GM23248 (cell line): Measurements from ENCODE around the gene ZDHHC6. TPM values are rescaled to one million over a fixed set of nuclear protein-coding genes. Genes with fewer than 3 reads are reported as not detected.
"Not testable (repeated sequence)": the region's sequence is repeated elsewhere in the genome, so short reads cannot be mapped to it uniquely, and the experiment has no call there.

Experiments
- DNase-seq: peaks from one replicate; pipeline ENCODE4 v3.0.0-alpha.2; 2015
- H2AFZ ChIP-seq: fragments of 200-600 bp; sonication (generic); 2 replicates; pipeline ENCODE4 v1.6.1; 2016; ENCODE audit warnings: antibody characterized with exemption
- H3F3A ChIP-seq: fragments of 200-600 bp; sonication (generic); 2 replicates; pipeline ENCODE4 v1.6.1; 2016; ENCODE audit warnings: mild to moderate bottlenecking, antibody characterized with exemption, mixed run types; ENCODE audit not compliant: insufficient read depth
- H3K27ac ChIP-seq: fragments of 200-600 bp; sonication (generic); 2 replicates; pipeline ENCODE4 v1.5.1; 2016; ENCODE audit warnings: mild to moderate bottlenecking
- H3K27me3 ChIP-seq: fragments of 200-600 bp; sonication (generic); replicated peaks from 2 replicates; pipeline ENCODE4 v1.6.1; 2016; ENCODE audit warnings: mild to moderate bottlenecking; ENCODE audit not compliant: insufficient read depth
- H3K36me3 ChIP-seq: fragments of 200-600 bp; sonication (generic); 2 replicates; pipeline ENCODE4 v1.6.1; 2016; ENCODE audit warnings: low read depth, mild to moderate bottlenecking
- H3K4me1 ChIP-seq: fragments of 200-600 bp; sonication (generic); 2 replicates; pipeline ENCODE4 v1.6.1; 2016; ENCODE audit warnings: mild to moderate bottlenecking; ENCODE audit not compliant: insufficient read depth
- H3K4me2 ChIP-seq: fragments of 200-600 bp; sonication (generic); one replicate; pipeline ENCODE4 v1.6.1; 2016; ENCODE audit warnings: mild to moderate bottlenecking; ENCODE audit not compliant: unreplicated experiment
- H3K4me3 ChIP-seq: fragments of 200-600 bp; sonication (generic); 2 replicates; pipeline ENCODE4 v1.5.1; 2016; ENCODE audit warnings: mild to moderate bottlenecking
- H3K79me2 ChIP-seq: fragments of 200-600 bp; sonication (generic); 2 replicates; pipeline ENCODE4 v1.6.1; 2016; ENCODE audit warnings: mild to moderate bottlenecking; ENCODE audit not compliant: insufficient read depth
- H3K9ac ChIP-seq: fragments of 200-600 bp; sonication (generic); 2 replicates; pipeline ENCODE4 v1.6.1; 2016; ENCODE audit warnings: mild to moderate bottlenecking
- H3K9me2 ChIP-seq: fragments of 200-600 bp; sonication (generic); 2 replicates; pipeline ENCODE4 v1.6.1; 2016; ENCODE audit warnings: mixed run types, mild to moderate bottlenecking, moderate library complexity; ENCODE audit not compliant: insufficient read depth
- H3K9me3 ChIP-seq: fragments of 200-600 bp; sonication (generic); one replicate; pipeline ENCODE4 v1.6.1; 2017; ENCODE audit warnings: low read depth
- H4K20me1 ChIP-seq: fragments of 200-600 bp; sonication (generic); 2 replicates; pipeline ENCODE4 v1.6.0; 2016; ENCODE audit not compliant: insufficient read depth
- EZH2 ChIP-seq: fragments of 200-600 bp; sonication (generic); IDR thresholded peaks from 2 replicates; pipeline ENCODE4 v1.6.1; 2018; ENCODE audit warnings: antibody characterized with exemption, mild to moderate bottlenecking; ENCODE audit not compliant: insufficient read depth, poor library complexity, severe bottlenecking
- EZH2phosphoT487 ChIP-seq: fragments of 200-600 bp; sonication (generic); IDR thresholded peaks from 2 replicates; pipeline ENCODE4 v1.6.1; 2018; ENCODE audit warnings: antibody characterized with exemption, moderate library complexity, mild to moderate bottlenecking, low read depth; ENCODE audit not compliant: insufficient read depth
- WGBS, 2 experiments: methylation state at CpG; one replicate each; pipeline ENCODE4 v1.1.6; 2015 to 2017; ENCODE audit warnings: low lambda C conversion rate in 2 of 2, low coverage in 1 of 2; ENCODE audit errors: missing lambda C conversion rate in 2 of 2; 5-methylcytosine and 5-hydroxymethylcytosine counted together
- in situ Hi-C: fragments of 300-500 bp; cut with MboI; formaldehyde crosslinking; loops from 2 replicates; pipeline ENCODE4 v1.15.0; 2020
- polyA plus RNA-seq: library from polyadenylated mRNA; unstranded; fragments of >200 nt; fragmentation: Nextera tagmentation; extraction: Ambion mirVana; gene quantifications from 2 replicates; pipeline ENCODE4 v1.2.1, GENCODE V29; 2016
- total RNA-seq: library from RNA; depleted of rRNA; stranded (reverse); fragments of >200 nt; shearing (Covaris generic); gene quantifications from 2 replicates; pipeline ENCODE4 v1.2.3, GENCODE V29; 2014

The ZDHHC6 gene
- total and polyA plus RNA-seq, 2 experiments from 2014 or later: 23.6 to 47.1 TPM

- DNase-seq: no peak
- H3K36me3 ChIP-seq: no peaks in the 10 kb centered on the region
- H3K4me2 ChIP-seq: no peak overlapping the region
- H3K79me2 ChIP-seq: no peaks in the 10 kb centered on the region
- H2AFZ ChIP-seq: no peak overlapping the region
- no peaks in the 10 kb centered on the region for H4K20me1 ChIP-seq
- WGBS, 2 experiments: 91 to 93% methylated on average over 3 of the region's 3 CpGs
- TF ChIP-seq EZH2phosphoT487 (no peak), EZH2 (no peak)
- H3K27ac ChIP-seq: no peak overlapping the region
- no peak overlapping the region for H3K4me3 ChIP-seq
- no peaks in the 10 kb centered on the region for H3F3A ChIP-seq
- no peaks in the 10 kb centered on the region for H3K4me1 ChIP-seq
- H3K9me2 ChIP-seq: no peaks in the 10 kb centered on the region
- in situ Hi-C loops: no loop called here
- no peaks in the 10 kb centered on the region for H3K9me3 ChIP-seq
- no peaks in the 10 kb centered on the region for H3K27me3 ChIP-seq
- no peak overlapping the region for H3K9ac ChIP-seq
Observed at GRCh38 chr10:112421731-112422130, 25.0 kb downstream of the ZDHHC6 start.

- TF ChIP-seq EZH2: no peak
- no peak for TF ChIP-seq EZH2phosphoT487
- Histone ChIP-seq H3K4me1 (no peaks in the 10 kb centered on the region), H3K27me3 (no peaks in the 10 kb centered on the region), H3K9me3 (no peaks in the 10 kb centered on the region), H3K79me2 (no peaks in the 10 kb centered on the region), H4K20me1 (no peaks in the 10 kb centered on the region), H3K9me2 (no peaks in the 10 kb centered on the region), H3K36me3 (no peaks in the 10 kb centered on the region), H3K9ac (no peak overlapping the region), H3K27ac (no peak overlapping the region), H3K4me3 (no peak overlapping the region), H3F3A (no peaks in the 10 kb centered on the region), H3K4me2 (no peak overlapping the region), H2AFZ (no peak overlapping the region)
- DNase-seq: no peak
- WGBS, 2 experiments: 93% methylated on average over 2 of the region's 2 CpGs
- in situ Hi-C loops: no loop called here
Observed at GRCh38 chr10:112412696-112413095, 34.0 kb downstream of the ZDHHC6 start.

GRCh38 chr10:112409755-112410154 is 37.0 kb downstream of the ZDHHC6 start:
- Histone ChIP-seq H3K79me2 (no peaks in the 10 kb centered on the region), H3K9me2 (0 out of 2 replicates have a peak, but pooled peaks cover 3% of the 10 kb centered on the region), H3K4me1 (peaks cover 6% of the 10 kb centered on the region), H3K27ac (no peak overlapping the region), H3K27me3 (no peaks in the 10 kb centered on the region), H3F3A (peaks cover 7% of the 10 kb centered on the region; the same call in 1 of the 2 replicates), H4K20me1 (no peaks in the 10 kb centered on the region), H3K4me2 (no peak overlapping the region), H3K9ac (no peak overlapping the region), H3K4me3 (no peak overlapping the region), H3K36me3 (no peaks in the 10 kb centered on the region), H2AFZ (no peak overlapping the region), H3K9me3 (no peaks in the 10 kb centered on the region)
- peak; percentile 7 for DNase-seq
- no peak for TF ChIP-seq EZH2phosphoT487
- TF ChIP-seq EZH2: no peak
- in situ Hi-C loops: no loop called here
- 47 to 48% methylated on average over 4 of the region's 4 CpGs for WGBS, 2 experiments

GRCh38 chr10:112409299-112409698 is 37.4 kb downstream of the ZDHHC6 start:
- no peak for TF ChIP-seq EZH2phosphoT487
- no peak for TF ChIP-seq EZH2
- Histone ChIP-seq H3K4me1 (peaks cover 10% of the 10 kb centered on the region), H3K9me3 (no peaks in the 10 kb centered on the region), H3K27me3 (no peaks in the 10 kb centered on the region), H3K9ac (no peak overlapping the region), H3K27ac (no peak overlapping the region), H3K4me3 (no peak overlapping the region), H3K36me3 (no peaks in the 10 kb centered on the region), H4K20me1 (no peaks in the 10 kb centered on the region), H3K79me2 (no peaks in the 10 kb centered on the region), H3K4me2 (no peak overlapping the region), H3K9me2 (0 out of 2 replicates have a peak, but pooled peaks cover 3% of the 10 kb centered on the region), H2AFZ (no peak overlapping the region), H3F3A (peaks cover 11% of the 10 kb centered on the region; the same call in 1 of the 2 replicates)
- WGBS, 2 experiments: 60 to 69% methylated on average over 2 of the region's 2 CpGs
- no peak for DNase-seq
- in situ Hi-C loops: no loop called here

- H3K27ac ChIP-seq: no peak overlapping the region
- in situ Hi-C loops: no loop called here
- whole genome bisulfite sequencing, 2 experiments: 92 to 95% methylated on average over 1 of the region's 1 CpG
Observed at GRCh38 chr10:112407696-112408095, 39.0 kb downstream of the ZDHHC6 start.

GRCh38 chr10:112406806-112407205 is 39.9 kb downstream of the ZDHHC6 start:
- H3K4me2 ChIP-seq, H4K20me1 ChIP-seq, H3K36me3 ChIP-seq, H3K79me2 ChIP-seq, H3K27me3 ChIP-seq, H3K9ac ChIP-seq, H3K4me3 ChIP-seq, H2AFZ ChIP-seq, in situ Hi-C loops, H3K27ac ChIP-seq, H3K9me2 ChIP-seq, DNase-seq, H3K9me3 ChIP-seq: not testable (repeated sequence)
- Histone ChIP-seq H3K4me1 (peaks cover 10% of the 10 kb centered on the region), H3F3A (peaks cover 11% of the 10 kb centered on the region; the same call in 1 of the 2 replicates)
- 84 to 89% methylated on average over 2 of the region's 2 CpGs for WGBS, 2 experiments

More at GRCh38 chr10:112407696-112408095, 39.0 kb downstream of the ZDHHC6 start:
- Histone ChIP-seq H3K27me3 (no peaks in the 10 kb centered on the region), H3K9me3 (no peaks in the 10 kb centered on the region), H3K4me1 (peaks cover 10% of the 10 kb centered on the region), H3F3A (peaks cover 11% of the 10 kb centered on the region; the same call in 1 of the 2 replicates), H2AFZ (no peak overlapping the region), H4K20me1 (no peaks in the 10 kb centered on the region), H3K36me3 (no peaks in the 10 kb centered on the region), H3K4me3 (no peak overlapping the region), H3K9ac (no peak overlapping the region), H3K9me2 (0 out of 2 replicates have a peak, but pooled peaks cover 3% of the 10 kb centered on the region), H3K79me2 (no peaks in the 10 kb centered on the region), H3K4me2 (no peak overlapping the region)
- TF ChIP-seq EZH2: no peak
- no peak for TF ChIP-seq EZH2phosphoT487
- no peak for DNase-seq
